GM19238 (cell line): ENCODE results near the gene PRKCE.

Experiments used
- DNase-seq: peaks from one replicate; pipeline ENCODE4 v3.0.0; 2011; ENCODE audit warnings: low spot score; ENCODE audit not compliant: insufficient read length

Gene PRKCE

DNA sequence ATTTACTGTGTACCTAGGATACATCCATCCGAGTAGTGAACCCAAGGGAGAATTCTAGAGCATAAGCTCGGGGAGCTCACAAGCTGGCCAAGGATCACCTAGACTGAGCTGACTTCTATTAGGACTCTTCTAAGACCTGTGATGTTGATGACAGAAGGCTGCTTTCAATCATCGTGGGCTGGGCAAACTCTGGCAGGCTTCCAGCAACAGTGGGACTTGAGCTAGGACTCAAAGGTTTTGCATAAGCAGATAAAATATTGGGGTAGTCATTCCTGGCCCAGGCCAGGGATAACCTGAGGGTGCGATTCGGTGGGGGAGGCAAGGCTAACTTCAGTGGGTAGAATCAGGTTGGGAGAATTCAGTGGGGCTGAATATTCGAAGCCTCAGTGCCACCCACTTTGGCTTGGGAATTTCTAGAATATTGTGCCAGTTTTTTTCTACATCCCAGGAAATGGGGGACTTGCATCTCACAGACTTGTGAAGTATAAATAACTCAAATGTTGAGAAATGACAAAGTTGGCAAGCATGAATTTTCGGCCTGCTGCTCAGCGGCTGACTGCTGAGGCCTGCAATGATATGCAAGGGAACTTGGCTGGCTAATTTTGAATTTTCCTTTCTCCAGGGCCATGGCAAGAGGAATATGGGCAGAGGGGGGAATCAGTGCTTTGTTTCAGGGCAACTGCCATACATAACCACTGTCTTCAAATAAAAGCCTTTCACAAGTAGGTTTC is 274.3 kb downstream of the PRKCE start:
- DNase-seq: no peak

DNA sequence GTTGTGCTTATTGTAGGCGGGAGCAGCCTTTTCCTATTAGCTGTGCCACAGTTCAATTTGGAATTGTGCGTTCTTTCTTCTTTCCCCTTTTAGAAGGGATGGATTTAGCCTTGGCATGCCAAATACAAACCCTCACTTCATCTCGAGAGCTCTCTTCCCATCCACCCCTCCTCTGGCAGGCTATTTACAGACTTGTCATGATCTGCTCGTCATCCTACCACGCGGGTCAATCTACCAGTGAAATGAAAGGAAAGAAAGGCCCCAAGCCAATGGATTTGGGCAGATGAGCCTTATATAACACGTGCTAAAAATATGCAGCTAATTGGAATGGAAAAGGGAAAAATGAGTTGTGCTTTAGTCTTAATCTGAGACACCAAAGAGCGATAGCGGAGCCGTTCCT is 277.5 kb downstream of the PRKCE start:
- DNase-seq: no peak

DNA sequence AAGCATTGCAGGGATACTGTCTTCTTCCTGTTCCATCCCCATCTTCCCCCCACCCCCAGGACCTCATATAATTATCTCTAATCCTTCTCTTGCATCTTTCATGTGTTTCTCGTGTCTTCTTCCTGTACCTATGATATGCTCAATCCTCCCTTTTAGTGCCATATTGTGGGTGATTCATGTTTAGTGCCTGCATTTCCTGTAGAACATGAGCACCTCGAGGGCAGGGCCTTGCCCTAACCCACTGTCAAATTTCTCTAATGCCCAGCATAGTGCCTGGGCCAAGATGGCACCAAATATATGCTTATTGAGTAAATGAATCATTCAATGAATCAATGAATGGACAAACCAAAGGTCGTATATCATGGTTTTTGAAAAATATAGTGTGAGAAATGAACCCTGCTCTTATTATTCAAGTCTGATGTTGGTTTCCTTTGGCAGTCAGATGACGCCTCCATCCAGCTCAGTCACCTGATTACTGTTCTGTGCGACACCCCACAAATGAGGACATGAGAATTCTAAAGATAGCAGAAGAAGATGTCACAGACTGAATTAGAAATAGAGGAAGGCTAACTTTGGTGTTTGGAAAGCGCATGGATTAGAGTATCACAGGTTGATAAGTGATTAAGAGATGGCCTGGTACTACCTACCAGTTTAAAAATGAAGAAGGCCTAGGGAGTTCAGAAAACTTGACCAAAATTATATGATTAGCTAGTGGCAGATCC is 278.4 kb downstream of the PRKCE start:
- no peak for DNase-seq

DNA sequence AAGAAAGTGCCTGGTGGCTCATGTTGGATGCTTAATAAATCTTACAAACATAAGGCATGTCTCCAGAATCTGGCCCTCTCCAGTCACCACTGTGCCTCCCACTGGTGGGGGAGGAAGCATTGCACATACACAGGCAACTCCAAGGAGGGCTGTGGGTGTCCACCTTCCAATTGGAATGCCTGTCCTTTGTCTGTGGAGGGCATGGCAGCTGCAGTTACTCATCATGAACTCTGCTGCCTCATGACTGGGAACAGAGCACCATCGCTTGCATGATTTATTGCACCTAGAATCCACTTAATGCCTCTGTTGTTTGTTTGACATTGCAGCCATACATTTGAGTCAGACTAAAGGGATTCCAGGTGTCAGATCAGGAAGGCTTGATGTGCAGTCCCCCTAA is 278.9 kb downstream of the PRKCE start:
- DNase-seq: no peak

DNA sequence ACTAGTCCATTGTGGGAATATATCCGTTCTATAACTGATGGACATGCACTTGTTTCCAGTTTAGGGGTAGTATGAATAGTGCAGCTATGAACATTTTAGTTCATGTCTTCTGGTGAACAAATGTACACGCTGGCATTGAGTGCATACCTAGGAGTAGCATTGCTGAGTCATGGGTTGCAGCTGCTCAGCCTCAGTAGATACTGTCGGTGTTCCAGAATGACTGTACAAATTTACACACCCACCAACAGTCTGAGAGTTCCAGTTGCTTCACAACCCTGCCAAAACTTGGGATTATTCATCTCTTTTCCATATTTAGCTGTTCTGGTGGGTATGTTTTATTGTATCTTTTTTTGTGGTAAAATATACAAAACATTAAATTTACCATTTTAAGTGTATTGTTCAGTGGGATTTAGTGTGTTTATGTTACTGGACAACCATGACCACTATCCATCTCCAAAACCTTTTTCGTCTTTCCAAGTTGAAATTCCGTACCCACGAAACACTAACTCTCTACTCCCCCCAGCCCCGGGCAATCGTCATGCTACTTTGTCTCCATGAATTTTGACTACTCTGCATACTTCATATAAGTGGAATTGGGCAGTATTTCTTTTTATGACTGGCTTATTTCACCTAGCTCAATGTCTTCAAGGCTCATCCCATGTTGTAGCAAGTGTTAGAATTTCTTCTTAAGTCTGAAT is 281.0 kb downstream of the PRKCE start:
- no peak for DNase-seq

DNA sequence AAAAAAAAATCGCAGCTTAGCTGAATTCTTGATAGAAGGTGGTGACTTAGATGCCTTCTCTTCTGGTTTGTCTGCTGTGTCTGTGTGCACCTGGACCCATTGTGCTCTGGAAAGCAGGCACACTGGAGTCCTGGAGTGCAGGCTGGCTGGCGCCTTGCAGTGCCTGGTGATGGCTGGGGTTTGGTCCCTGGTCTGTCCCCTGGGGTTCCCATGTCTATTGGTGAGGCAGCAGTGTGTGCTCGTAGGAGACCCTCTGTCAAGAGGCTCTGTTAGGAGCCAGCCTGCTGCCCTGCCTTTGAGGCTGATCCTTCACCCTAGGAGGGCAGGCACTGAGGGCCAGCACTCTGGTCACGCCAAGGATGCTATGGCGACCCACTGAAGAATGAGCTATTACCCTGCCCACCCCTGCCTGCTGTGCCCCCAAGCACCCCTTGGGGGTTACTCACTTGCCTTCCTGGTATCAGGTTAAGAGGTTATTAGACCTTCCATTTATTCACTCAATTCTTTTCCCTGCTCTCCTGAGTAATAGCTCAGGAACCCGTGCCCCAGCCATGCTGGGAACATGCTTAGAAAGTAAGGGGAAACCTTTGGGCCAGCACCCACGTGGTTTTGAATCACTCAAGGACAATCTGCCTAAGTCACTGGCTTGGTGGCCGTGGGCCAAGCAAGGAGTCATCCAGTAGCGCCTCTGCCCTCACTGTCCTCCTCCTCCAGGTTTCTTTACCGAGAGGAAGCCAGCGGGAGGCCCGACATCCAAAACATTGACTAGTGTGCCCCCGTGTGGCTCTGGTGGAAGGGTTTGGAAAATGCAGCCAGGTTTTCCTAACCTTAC is 284.5 kb downstream of the PRKCE start:
- DNase-seq: peak; percentile 64

DNA sequence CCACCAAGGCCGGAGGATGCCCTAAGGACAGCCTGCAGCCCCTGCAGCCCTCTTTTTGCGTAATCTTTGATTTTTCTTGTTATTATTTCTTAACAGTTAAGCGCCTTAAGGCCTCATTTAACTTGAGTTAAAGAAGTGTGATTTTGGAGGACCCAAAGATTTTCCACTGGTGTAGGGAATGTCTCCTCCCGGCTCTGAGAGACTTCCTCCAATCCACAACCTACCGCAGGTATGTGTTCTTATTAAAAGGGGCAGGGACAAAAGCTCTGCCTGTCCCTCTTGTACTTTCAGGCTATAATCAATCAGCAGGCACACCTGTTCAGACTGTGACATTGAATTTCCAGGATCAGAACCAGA is 285.1 kb downstream of the PRKCE start:
- DNase-seq: no peak

DNA sequence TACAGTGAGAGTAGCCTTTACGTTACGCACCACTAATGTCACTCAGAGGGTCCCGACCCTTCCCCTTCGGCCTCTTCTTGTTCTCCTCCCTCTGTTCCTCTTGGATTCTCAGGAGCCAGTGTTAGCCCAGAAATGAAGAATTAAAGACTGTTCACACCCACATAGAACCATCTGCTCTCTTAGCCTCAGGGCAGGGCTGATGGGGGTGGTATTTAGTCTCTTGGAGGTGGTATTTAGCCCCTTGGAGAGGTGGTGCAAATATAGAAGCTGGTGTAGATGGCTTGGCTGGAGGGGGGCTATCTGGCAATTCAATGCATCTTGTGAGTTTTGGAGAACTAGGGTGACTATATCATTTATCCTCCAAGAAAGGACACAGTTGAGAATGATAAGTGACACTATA is 286.5 kb downstream of the PRKCE start:
- no peak for DNase-seq

DNA sequence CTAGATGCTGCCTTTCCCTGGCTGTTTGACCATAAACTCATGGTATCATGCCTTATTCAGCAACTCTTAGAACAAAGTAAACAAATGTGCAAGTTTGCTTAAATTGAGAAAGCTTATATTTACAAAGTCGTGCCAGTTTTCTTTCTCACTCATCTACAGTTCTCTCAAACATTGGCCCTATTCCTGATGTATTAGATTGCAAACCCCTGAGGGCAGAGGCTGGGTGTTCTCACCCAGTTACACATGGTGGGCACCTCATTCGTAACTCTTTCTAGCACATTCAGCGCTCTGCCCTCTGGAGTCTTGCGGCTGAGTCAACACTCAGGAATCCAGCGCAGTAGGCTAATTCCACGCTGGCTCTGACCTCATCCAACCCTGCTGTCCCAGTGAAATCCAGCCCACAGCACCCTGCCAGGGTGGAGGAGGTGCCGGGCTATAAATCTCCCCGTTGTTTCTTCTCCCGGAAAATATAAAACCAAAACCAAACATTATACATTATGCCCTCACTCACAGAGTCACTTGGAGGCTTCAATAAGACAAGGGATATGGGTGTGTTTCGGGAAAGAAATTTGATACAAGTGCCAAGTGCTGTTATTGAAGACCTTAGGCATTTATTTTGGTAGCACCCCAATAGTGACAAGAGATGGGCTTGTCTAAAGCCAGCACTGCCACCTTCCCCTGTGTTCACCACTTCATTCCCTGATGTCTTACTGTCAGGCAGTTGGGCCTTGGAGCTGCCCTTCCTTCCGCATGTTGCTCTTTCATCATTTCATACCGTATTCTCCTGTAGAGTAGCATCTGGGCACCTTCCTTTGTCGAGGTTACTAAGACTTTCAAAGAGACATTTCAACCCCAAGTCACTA is 287.4 kb downstream of the PRKCE start:
- no peak for DNase-seq

DNA sequence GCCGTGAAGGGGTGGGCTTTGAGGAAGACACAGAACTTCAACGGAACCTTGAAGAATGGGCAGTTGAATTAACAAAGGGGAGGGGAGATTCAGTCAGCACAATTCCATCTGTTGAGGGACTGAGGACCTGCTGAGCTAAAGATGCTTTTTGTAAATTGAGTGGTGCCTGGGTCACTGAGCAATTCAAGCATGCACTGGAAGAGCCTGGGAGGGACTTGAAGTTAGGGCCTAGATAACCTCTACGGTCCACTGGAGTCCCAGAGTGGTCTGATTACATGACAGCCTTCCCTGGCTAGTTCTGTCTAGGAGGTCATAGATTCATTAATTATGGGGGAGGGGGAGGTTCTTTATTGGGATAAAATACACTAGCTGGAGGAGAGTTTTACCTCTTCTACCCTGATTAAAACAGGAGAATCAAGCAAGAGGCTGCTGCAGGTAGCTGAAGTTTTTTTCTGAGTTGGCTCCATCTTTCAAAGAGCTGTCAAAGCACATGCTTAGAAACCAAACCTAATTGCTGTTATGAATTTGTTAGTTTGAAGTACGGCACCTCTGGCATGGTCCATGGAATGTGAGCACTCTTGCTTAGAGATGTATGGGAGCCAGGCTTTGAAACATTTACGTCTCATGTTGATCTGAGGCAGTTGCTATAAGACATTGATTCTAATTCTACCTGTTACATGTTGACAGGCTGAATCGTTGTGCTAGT is 290.2 kb downstream of the PRKCE start:
- DNase-seq: no peak

DNA sequence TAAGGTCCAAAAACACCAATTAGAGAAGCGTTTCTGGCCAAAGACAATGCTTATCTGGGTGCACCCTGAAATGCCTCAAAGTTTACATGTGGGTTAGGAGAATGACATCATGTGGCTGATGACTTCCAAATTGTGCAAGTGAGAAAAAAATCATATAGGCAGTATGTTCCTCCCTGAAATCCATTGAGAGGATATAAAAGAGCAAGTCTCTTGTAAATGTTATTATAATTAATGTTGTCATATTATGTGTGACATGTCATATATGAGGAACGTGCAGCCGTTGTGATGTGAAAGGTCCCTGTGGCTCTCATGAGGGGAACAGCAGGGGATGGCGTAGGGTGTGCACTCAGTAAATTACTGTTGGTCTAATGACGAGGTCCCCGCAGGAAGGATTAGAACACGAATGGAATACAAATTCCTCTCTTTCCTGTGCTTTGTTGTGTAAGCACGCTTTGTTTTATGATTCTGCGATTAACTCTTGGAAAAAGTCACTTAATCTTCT is 290.8 kb downstream of the PRKCE start:
- DNase-seq: no peak

DNA sequence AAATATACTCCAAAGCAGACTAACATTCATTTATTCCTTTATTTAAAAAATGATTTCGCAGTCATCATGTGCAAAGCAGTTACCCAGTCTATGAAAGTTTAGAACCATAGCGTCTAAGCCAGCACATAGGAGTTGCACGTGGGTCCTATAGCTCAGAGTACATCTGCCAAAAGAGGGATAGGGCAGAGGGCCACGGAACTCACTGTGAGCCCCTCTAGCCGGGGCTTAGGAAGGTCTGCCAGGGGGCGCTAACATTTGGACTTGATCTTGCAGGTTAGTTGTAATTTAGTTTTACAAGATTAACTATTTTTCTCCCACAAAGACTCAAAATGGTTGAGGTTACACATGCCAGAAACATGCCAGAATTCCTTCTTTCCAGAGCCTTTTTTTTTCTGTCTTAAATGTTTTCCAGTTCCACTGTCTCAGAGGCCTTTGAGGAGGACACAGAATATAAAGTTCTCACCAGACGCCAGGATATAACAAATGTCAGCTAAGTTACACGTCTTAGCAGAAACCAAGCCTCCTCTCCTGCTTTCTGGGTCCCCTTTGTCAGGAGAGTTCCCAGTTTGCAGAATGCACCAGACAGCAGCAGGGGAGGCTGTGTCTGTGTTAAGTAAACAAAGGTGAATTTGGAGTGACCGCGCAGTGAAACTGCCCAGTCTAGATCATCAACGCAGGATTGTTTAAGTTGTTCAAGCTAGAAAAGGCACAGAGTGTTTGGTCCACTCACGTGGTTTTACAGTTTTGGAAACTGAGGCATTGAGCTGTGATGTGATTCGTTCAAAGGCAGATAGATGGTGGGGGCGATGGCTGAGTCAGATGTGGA is 292.0 kb downstream of the PRKCE start:
- no peak for DNase-seq

DNA sequence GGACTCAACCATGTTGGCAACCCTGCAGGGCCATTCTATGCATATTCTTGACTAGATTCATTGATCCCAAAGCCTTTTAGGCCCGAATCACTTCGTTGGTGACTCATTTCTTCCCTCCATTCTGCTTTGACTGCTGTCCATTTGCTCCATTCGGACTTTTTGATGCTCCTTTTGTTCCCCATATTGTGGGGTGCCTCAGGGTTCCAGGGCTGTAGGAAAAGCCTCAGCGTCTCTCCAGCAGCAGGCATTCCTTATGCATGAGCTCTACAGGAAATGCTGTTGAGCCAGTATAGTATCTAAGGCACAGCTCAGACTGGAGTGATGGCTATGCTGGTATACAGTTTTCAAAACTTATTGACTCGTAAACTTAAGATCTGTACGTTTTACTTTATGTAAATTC is 292.6 kb downstream of the PRKCE start:
- DNase-seq: no peak

DNA sequence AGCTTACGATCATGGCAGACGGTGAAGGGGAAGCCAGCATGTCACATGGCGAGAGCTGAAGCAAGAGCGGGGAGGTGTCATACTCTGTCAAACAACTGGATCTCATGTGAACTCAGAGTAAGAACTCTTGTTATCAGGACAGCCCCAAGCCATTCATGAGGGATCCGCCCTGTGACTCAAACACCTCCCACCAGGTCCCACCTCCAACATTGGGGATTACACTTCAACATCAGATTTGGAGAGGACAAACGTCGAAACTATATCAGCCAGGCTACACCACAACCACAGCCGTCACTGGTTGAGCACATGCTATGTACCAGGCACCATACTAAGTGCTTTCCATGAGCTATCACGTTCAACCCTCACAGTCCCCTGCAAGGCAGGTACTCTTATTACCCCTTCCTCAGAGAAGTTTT is 293.8 kb downstream of the PRKCE start:
- no peak for DNase-seq

DNA sequence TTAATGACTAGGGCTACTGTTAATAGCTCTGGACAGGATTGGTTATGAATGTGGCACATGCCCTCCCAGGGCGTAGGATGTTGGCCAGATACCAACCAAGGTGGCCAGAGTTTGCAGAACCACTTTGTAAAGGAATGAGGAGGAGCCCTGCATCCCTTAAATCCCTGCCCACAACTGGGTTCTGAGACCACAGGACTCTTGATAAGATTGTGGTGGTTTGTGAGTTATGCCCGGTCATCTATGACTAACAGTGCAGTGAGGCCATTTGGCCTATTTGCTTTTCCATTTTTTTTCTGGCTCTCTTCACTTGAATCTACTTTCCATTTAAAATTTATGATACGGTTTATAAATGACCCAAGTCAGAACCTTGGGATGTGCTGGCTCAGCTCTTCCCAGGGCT is 294.5 kb downstream of the PRKCE start:
- DNase-seq: no peak

DNA sequence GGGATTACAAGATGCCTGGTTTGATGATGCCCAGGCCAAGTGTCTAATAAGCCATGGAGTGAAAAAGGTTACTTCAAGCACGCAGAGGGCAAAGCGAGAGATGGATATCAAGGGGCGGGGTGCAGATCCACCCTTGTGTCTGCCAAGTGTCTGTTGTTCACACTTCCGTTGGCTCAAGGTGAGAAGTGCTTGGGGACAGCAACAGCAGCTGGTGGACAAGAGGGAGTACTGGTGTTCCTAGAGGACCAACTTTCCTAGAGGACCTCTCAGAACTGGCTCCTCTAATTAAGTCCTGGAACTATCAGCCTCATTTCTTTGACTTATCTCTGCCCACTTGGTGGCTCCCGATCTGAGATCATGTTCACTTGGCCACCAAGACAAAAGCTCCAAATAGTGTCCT is 299.1 kb downstream of the PRKCE start:
- DNase-seq: no peak

DNA sequence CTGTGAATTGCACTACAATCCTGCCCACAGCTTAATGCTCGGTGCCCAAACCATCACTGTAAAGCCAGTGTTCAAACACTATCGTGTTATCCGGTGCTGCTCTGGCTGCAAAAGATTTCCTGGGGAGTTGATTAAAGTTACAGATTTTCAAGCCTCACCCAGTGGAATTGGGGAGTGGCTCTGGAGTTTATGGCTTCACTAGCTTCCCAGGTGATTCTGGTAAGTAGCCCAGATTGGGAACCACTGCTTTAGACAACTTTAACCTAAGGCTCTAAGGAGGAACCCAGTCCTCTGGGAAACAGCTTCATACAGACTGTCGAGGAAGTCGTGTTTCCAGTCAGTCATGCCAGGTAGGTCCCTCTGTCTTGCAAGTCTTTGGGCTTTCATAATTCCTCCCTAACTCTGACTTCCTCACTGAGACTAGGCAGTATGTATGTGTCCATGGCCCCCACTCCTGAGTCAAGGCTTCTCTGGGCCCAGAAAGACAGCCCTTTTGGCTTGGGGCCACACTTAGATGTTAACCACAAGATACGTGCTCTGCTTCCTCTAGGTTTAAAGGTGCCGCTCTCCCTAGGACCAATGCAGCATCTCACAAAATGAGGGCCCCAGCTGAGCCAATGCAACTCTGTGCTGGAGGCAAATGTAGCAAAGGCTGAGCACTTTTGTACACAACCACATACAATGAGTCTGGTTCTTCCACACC is 299.7 kb downstream of the PRKCE start:
- DNase-seq: no peak

DNA sequence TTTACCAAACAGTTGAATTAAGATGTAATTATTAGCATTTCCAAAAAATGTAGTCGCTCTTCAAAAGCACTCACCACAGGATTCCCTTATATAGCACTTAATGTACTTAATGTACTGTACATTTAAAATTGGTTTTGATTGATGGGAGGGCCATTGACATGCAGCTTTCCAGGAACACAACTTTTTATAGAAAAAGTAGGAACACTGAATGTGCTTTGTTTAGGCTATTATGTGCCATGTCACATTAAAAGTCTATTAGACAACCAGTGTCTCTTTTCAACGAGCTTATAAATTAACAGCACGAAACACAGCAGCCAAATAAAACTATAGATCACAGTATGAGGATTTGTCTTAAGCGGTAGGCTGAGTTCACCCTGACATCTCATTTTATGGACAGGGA is 301.1 kb downstream of the PRKCE start:
- no peak for DNase-seq
